ENCODE measurements around the gene SLC51B.
"Not testable (repeated sequence)": the region's sequence is repeated elsewhere in the genome, so short reads cannot be mapped to it uniquely, and the experiment has no call there.

SLC51B gene

DNA sequence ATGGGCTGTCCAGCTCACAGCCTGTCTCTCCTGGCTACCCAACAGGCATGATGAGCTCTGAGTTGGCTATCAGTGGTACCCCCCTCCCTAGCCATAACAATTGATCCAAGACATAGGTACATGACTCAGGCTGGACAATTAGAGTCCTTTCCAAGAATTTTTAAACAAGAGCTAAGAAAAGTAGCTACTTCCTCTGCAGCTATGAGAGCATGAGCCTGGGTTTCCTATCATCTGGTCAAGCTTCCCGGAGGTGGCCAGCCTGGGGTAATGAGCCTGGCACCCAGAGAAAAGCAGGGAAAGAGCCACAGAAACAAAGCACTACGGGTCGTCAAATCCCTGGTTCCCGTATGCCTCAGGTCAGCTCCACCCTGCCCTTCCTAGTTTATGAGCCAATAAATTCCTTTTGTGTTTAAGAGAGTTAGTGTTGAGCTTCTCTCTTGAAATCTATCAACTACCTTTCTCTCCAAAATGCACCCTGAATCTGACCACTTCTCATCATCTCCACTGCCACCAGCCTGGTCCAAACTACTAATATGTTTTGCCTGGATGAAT lies 2.3 kb upstream of the SLC51B start:
- DNase-seq (ENCODE audit: low read depth) = no peak

DNA sequence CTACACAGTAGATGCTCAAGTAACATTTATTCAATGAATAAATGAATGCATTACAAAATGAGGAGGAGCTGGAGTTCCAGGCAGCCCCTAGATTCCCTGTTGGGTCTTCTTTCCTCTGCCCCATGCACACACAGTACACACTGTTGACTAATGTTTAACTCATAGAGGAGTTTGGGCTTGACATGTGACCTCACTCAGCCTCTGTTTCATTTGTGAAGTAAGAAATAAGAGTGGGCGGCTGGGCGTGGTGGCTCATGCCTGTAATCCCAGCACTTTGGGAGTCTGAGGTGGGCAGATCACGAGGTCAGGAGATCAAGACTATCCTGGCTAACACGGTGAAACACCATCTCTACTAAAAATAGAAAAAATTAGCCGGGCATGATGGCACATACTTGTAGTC lies 969 bp upstream of the SLC51B start:
- not testable (repeated sequence) for DNase-seq (ENCODE audit: low read depth)

DNA sequence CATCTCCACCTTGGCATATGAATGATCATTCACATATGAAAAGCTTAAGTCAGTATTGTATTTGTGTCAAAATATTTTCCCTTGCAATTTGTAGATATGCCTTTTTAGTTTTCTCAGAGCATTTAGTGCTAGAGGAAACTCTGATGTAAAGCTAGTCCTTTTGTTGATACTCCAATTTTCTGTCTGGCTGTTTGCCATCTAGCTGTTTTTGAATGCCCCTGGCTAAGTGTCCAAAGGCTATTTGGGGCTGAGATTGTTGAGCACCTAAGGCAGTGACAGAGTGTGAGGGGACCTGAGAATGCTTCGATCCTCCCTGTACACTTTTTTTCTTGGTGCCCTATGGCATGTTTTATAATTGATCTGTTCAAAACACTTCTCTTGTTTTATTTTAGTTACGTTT lies 3.1 kb downstream of the SLC51B start:
- no peak for DNase-seq (ENCODE audit: low read depth)

DNA sequence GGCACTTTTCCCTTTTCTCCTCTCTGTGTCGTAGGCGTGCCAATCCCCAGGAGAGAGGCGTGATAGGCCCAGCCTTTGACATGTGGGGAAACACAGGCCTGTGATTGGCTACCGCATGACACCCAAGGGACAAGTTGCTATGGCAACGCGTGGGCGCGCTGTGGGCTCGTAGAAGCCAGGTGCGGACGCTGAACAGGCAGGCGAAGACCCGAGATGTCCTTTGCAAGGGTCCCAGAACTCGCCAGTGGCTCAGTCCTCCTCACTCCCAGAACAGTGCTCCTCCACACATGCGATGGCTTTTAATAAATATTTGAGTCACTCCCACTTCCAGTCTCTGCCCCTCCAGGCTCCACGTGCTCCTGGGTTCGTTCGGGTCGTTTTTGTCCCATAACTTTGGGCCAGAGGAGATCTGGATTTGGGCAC lies 4.2 kb downstream of the SLC51B start:
- peak; percentile 81 for DNase-seq (ENCODE audit: low read depth)

DNA sequence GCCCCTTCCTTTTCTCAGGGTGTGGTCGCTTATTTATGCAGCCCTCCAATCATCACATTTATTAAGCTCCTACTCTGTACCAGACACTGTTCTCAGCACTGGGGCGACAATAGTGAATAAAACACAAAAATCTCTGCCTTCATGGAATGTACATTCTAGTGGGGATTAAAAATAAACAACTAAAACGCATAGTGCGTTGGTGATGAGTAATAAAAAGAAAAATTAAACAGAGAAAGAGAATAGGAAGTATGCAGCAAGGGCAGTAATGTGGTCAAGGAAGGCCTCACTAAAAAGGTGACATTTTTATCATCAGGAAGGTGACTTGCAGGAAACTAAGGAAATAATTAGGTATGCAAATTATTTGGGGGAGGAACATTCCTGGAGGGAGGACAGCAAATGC lies 5.1 kb downstream of the SLC51B start:
- DNase-seq (ENCODE audit: low read depth) = no peak

DNA sequence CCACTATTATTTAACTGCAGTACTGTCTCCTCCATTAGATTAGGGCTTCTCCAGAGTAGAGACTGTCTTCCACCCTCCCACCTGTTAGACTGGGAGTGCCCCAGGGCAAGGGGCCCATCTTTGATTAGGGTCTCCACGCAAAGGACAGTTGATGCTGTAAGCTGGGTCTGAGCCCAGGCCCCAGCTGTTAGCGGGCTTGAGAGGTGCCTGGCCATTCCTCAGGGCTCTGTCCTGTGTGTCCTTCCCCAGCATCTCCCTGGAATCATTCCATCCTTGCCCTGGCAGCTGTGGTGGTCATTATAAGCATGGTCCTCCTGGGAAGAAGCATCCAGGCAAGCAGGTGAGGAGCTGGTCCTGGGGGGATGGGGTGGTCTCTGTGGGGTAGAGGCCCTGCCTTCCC lies 6.1 kb downstream of the SLC51B start:
- no peak for DNase-seq (ENCODE audit: low read depth)

DNA sequence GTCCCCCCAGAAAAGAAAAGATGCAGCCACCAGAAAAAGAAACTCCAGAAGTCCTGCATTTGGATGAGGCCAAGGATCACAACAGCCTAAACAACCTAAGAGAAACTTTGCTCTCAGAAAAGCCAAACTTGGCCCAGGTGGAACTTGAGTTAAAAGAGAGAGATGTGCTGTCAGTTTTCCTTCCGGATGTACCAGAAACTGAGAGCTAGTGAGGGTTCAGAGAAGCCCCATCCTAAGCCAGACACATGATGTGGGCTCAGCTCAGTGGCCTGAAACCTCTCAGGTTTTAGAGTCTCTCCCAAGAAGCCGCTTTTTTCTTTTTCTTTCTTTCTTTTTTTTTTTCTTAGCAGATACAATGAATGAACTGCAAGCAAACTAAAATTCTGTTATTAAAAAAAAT lies 7.8 kb downstream of the SLC51B start:
- DNase-seq (ENCODE audit: low read depth) = no peak

DNA sequence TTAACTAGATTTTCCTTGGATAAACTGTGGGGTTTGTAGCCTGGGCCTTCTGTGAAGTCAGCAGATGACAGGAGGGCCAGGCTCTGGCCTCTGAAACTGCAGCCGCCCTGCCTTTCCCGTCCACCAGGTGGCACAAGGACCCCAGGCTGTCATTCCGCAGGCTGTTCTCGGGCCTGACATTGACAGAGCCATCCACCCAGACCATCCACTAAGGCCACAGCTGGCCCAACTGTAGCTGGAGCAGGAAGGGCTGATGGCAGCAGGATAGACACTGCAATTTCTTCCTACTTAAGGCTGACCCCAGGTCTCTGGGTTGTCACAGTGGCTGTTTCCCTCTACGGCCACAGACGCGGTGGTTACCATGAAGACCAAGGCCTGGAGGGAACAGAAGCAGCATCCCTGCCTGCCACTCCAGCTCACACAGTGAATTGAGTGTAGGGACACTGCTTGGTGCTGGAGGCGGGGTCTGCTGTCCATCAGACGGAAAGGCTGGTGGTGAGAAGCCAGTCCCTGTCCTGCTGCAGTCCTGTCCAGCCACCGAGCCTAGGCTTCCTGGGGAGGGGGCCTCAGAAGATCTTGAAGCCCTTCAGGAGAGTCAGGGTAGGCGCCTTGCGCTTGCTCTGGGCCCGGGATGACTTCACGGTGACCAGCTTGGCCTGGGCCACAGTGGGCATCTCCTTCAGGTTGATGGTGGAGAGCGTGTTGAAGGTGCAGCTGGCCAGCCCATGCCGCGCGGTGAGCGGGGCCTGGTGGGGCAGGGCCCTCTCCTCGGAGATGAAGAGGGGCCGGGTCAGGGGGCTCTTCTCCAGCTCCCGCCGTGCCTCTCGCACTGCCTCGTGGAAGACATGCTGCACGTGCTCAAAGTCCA lies 9.4 kb downstream of the SLC51B start:
- DNase-seq (ENCODE audit: low read depth) = peak; percentile 14

DNA sequence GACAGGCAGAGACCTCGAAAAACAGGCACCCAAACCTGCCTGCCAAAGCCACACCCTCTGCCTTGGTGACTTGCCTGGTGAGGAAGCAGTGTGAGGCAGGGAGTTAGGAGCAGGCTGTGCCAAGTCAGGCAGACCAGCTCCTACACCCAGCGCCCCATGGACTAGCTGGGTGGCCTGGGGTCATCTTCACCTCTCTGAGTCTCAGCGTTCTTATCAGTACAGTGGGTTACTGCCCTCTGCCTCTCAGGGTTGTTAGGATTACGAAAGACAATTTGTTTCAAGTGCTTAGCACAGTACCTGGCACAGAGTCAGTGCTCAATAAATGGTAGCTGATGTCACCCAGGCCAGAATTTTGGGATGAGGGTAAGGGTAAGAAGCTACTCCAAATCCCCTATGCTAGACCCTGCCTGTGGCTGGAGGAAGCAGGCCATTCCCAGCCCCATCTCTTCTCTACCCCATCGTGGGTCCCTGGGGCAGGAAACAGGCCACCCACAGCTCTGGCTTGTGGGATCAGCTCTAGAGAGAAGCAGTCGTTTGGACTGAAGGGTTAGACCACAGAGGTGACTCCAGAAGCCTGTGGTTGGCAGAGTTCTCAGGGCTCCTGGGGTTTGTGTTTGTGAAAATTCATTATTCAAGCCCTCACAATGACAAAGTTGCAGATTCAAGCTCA lies 10.1 kb downstream of the SLC51B start:
- DNase-seq (ENCODE audit: low read depth) = no peak

DNA sequence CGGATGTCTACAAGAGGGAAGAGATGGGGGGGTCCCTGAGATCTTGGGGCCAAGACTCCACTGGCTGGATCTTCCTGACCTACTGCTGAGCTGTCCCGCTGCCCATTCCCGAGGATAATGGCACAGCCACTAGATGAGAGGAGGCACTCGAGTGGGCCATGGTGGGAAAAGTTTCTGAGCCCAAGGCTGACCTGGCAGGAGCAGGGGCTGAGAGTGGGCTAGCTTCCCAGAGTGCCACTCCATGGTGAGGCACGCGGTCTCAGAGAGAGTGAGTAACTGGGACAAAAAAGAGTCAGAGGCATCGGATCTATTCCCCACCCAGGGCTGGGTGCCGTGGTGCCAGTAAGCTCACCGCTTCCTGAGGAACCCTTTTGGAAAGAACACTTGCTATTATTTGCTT lies 10.9 kb downstream of the SLC51B start:
- no peak for DNase-seq (ENCODE audit: low read depth)

DNA sequence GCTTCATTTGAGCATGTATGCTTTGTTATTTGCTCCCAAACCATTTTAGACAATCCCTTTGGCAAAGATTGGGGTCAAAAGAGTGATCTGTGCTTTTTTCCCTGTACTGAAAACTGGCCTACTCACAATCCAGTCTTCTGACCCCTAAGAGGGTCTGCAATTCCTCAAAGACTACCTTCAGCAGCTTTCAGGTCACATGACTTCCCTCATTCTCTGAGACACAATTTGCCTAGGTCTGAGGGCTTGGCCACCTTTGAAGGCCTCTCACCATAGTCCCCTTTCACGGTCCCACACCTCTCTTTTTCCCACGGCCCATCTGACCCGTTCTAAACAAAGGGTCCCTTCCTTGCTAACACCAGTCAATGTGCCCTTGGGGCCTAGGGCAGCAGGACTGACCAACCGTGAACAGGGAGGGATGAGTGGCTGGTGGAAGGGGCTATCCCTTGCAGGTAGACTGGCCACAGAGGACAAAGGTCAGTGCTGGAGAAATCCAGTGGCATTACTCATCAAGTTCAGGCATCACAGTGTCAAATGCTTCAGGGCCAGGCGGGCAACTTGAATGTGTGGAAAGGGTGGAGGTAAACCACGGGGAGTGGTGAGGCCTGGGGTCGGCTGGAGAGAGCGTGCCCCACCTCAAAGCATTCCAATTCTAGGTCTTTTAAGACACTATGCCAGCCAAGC lies 11.8 kb downstream of the SLC51B start:
- no peak for DNase-seq (ENCODE audit: low read depth)

DNA sequence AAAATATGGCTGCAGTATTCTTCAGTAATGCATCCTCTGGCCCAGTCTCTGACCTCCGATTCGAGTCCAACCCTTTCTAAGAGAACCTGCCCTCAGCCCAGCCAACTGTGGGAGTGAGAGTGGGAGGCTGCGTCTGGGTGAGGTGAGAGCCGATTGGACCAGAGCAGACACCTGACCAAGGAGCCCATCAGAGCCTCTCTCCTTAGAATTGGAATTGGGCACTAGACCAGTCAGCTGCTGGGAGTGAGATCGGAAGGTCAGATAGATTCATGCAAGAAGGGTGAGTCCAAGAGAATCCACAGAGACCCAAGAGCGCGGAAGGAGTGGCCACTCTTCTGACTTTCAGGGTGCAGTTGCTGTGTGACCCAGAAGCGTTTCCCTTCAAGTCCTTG lies 12.4 kb downstream of the SLC51B start:
- DNase-seq (ENCODE audit: low read depth) = no peak

DNA sequence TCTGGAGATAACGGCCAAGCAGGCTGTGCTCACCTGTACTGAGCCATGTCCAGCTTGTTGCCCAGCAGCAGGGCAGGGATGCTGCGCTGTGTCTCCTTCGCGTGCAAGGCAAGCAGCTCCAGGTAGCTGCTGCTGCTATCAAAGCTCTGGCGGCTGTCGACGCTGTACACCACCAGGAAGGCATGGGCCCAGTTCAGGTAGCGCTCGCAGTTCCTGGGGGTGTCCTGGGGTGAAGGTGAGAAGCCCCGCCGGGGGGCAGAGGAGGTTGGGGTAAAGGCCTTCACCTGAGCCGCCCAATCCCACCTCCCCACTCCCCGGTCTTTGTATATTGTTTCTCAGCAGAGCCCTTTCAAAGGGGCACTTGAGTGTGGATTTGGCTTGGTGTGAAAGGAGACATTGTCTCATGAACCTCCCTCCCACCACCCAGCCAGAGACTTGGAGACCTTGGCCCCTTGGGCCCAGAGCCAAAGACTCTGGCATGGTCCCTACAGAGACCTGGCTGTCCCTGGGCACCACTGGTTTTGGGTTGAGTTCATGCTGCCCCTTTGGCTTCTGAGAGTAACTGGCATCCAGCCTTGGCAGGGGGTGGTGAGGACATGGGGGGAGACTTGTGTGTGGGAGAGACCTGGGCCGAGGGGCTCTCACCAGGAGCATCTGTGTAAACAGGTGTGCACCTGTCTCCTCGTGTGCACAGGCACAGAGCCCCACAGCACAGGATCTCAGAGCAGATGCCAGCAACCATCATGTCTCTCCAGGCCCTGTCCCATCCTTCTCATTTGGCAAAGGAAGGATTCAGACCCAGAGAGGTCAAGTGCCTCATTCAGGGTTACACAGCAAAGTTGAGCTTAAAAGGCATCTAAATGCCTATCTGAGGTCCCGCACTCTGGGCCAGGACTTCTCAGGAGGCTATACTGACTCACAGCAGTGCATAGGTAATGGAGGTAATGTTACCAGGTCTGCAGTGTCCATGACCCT lies 13.5 kb downstream of the SLC51B start:
- DNase-seq (ENCODE audit: low read depth) = no peak

DNA sequence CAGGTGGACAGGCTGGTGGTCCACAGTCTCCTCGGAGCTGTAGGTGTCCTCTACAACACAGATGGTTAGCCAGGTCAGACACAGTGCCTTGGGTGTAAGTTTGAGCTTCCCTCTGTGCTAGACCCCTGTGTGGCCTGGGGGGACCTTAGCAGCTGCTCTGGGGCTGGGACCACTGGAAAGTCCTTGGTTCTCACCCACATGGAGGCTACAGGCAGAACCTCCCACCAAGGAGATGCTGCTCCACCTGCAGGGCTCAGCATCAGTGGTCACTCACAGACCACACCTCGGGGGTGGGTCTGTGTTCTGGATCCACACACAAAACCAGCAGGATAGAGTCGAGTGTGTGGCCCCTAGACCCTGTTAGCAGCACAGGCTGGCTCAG lies 14.2 kb downstream of the SLC51B start:
- DNase-seq (ENCODE audit: low read depth) = no peak

DNA sequence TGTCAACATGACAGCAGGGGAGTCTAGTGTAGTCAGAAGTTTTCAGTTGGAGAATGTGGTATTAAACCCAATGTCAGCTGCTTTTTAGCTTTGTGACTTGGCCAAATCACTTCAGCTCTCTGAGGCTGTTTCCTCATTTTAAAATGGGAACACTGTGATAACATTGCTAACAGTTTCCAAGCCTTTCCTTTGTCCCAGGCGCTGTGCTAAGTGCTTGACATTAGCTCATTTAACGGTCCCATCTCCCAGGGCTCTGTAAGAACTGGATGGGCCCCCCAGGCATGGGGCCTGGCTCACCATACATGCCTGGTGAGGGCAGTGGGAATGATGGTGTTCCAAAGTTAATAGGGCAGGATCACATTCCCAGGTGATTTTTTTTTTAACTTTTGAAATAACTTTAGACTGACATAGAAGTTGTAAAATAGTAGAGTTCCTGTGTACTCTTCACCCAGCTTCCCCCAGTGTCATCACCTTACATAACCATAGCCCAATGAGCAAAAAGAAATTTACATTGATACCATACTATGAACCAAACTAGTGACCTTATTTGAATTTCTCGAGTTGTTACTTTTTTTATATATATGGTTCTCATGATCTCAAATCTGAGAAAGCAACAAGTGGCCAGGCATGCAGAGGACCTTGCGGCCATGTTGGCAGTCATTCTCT lies 14.9 kb downstream of the SLC51B start:
- DNase-seq (ENCODE audit: low read depth) = no peak

DNA sequence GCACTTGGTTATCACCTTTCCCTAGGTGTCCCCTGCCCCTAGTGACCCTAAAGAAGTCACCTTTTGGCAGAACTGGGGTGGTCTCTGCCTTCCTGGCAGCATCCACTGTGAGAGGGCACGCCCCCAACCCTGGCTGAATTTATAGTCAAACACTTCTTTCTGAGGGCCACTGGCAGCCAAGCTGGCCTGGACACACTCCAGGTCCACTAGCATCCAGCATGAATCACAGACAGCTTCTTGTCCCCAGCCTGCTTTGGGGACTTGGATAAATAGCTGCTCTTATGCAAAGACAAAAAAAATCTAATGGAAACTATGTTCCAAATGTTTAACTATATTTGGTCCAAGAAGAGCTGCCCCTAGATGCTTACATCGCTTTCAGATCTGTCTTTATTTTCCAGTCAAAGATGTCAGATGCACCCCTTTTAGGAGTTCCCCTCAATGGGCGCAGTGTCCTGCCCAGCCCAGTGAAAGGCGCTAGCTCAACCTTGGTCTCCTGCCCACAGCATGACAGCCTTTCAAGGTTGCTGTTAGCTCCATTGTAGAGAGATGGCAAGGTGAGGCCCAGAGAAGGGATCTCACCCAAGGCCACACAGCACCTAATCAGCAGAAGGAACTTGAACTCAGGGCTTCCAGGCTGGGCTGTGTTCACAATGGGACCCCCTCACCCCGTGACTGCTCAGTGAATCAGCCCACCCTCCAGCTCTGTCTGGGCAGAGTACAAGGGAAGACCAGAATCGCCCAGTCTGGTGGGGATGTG lies 15.6 kb downstream of the SLC51B start:
- no peak for DNase-seq (ENCODE audit: low read depth)

DNA sequence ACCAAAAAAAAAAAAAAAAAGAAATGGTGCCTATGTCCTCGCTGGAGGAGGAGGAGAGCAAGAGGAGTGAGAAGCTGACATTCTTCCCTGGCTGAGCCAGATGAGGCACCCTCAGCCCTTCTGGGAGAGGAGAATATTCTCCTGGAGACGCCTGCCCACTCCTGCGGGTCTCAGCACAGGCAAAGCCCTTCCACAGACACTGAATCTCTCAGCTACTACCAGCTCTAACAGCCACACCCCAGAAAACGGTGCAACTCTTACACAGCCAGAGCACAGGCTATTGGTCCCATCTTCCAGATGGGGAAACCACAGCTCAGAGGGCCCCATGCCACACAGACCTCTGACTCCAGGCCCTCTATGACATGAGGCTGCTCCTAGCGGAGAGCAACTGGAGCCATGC lies 16.9 kb downstream of the SLC51B start:
- DNase-seq (ENCODE audit: low read depth) = no peak

DNA sequence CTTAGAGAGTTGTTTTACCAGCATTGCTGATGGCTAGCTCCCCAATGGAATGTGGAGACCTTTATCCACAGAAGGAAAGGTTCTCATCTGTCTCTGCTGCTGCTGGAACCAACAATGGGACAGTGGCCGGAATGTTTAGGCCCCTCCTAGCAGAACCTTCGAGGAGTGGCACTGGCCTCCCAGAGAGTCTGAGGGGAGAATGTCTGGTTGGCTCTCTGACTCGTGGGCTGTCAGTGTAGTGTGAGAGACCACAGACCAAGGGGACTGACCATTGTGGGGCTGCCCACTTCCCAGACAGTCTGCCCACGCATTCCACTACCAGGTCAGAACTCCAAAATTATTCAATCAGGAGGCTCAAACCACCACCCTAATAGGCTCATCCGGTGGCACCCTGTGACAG lies 17.5 kb downstream of the SLC51B start:
- DNase-seq (ENCODE audit: low read depth) = no peak

DNA sequence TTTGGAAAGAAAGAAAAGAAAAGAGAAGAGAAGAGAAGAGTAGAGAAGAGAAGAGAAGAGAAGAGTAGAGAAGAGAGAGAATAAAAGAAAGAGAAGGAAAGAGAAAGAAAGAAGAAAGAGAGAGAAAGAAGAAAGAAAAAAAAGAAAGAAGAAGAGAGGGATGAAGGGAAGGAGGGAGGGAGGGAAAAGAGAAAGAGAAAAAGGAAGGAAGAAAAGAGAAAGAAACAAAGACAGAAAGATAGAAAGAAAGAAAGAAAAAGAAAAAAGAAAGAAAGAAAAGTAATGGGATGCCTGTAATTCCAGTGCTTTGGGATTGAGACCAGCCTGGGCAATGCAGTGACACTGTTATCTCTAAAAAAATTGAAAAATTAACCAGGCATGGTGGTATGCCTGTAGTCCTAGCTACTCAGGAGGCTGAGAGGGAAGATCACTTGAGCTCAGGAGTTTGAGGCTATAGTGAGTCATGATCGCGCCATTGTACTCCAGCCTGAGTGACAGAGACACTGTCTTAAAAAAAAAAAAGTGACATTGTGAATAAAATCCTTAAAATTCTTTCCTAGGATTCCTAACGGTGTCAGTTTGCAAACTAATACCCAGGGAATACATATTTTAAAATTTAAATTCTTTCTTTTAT lies 20.9 kb downstream of the SLC51B start:
- no peak for DNase-seq (ENCODE audit: low read depth)

All from activated T-helper 9 cell treated with anti-CD3 and anti-CD28 coated beads, Interleukin-2, amount 50 U/mL, for 16 hours (primary cell).